Activated naive CD4-positive, alpha-beta T cell treated with anti-CD3 and anti-CD28 coated beads, Interleukin-2, amount 50 U/mL, for 16 hours (primary cell): ENCODE measurements around the gene ARSG.
A peak's percentile ranks its signal among the peaks of the same experiment; 100 is the strongest.
"Not testable (repeated sequence)": the region's sequence is repeated elsewhere in the genome, so short reads cannot be mapped to it uniquely, and the experiment has no call there.

Source experiments
- DNase-seq: peaks from one replicate; pipeline ENCODE4 v3.0.0-alpha.2; 2020

Gene ARSG

GRCh38 chr17:68399638-68400403, 108.5 kb downstream of the ARSG start:
- peak; percentile 53 for DNase-seq

GRCh38 chr17:68400404-68400735, 109.1 kb downstream of the ARSG start:
- DNase-seq: no peak

GRCh38 chr17:68401288-68401687, 110.0 kb downstream of the ARSG start:
- DNase-seq: no peak

DNA sequence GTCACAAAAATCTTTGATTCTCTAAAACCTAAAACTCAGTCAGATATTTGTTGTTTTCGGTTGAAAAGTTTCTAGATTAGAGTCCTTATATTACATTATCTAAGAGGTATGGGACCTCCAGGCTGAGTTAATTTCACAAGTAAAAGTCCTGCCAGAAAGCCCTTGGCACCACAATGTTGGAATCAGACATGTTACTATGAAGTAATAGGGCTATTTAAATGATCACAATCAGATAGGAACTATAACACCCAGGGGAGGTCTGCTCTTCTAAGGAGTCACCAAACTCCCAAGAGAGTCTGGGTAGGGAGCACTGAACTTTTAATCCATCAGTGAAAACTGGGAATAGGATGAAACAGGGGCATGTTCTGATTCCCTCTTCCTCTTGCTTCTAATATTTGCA, 111.8 kb downstream of the ARSG start:
- no peak for DNase-seq

GRCh38 chr17:68403837-68404236, 112.5 kb downstream of the ARSG start:
- DNase-seq: not testable (repeated sequence)

DNA sequence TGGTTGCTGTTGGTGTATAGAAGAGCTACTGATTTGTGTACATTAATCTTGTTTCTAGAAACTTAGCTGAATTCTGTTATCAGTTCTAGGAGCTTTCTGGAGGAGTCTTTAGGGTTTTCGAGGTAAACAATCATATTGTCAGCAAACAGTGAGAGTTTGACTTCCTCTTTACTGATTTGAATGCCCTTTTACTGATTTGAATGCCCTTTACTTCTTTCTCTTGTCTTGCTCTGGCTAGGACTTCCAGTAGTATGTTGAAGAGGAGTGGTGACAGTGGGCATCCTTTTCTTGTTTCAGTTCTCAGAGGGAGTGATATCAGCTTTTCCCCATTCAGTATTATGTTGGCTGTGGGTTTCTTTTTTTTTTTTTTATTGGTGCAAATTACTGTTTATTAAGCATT, 116.4 kb downstream of the ARSG start:
- DNase-seq: not testable (repeated sequence)

DNA sequence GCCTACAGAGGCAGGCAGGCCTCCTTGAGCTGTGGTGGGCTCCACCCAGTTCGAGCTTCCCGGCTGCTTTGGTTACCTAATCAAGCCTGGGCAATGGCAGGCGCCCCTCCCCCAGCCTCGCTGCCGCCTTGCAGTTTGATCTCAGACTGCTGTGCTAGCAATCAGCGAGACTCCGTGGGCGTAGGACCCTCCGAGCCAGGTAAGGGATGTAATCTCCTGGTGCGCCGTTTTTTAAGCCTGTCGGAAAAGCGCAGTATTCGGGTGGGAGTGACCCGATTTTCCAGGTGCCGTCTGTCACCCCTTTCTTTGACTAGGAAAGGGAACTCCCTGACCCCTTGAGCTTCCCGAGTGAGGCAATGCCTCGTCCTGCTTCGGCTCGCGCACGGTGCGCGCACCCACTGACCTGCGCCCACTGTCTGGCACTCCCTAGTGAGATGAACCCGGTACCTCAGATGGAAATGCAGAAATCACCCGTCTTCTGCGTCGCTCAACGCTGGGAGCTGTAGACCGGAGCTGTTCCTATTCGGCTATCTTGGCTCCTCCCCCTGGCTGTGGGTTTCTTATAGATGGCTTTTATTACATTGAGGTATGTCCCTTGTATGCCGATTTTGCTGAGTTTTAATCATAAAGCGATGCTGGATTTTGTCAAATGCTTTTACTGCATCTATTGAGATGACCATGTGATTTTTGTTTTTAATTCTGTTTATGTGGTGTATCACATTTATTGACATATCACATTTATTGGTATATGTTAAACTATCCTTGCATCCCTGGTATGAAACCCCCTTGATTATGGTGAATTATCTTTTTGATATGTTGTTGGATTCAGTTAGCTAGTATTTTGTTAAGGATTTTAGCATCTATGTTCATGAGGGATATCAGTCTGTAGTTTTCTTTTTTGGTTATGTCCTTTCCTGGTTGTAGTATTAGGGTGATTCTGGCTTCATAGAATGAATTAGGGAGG, 122.6 kb downstream of the ARSG start:
- DNase-seq: peak; percentile 62

- DNase-seq: not testable (repeated sequence)
Measured at GRCh38 chr17:68414901-68415300, 123.6 kb downstream of the ARSG start.

GRCh38 chr17:68417317-68417716, 126.0 kb downstream of the ARSG start:
- no peak for DNase-seq

- no peak for DNase-seq
Measured at GRCh38 chr17:68418876-68419275, 127.6 kb downstream of the ARSG start.

GRCh38 chr17:68420065-68420464, 128.8 kb downstream of the ARSG start:
- no peak for DNase-seq

DNA sequence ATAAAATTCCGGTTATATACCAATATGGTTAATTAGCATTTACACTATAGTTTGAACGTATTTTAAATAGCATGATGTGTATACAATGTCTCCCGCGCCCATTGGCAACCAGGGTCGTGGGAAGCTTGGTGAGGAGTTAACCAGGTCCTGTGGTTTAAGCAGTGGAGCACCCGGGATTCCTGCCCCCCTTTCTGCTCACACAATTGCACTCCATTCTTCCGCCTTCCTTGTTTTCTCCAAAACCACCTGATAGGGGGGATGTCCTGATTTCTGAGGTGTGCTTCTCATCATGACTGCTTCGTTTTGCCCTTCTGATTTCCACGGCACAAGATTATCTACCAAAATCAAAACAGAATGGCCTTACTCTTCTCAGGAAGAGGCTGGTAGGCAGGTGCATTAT, 130.2 kb downstream of the ARSG start:
- DNase-seq: no peak

- no peak for DNase-seq
Measured at GRCh38 chr17:68422821-68423220, 131.5 kb downstream of the ARSG start.

GRCh38 chr17:68423251-68423650, 132.0 kb downstream of the ARSG start:
- DNase-seq: no peak

DNA sequence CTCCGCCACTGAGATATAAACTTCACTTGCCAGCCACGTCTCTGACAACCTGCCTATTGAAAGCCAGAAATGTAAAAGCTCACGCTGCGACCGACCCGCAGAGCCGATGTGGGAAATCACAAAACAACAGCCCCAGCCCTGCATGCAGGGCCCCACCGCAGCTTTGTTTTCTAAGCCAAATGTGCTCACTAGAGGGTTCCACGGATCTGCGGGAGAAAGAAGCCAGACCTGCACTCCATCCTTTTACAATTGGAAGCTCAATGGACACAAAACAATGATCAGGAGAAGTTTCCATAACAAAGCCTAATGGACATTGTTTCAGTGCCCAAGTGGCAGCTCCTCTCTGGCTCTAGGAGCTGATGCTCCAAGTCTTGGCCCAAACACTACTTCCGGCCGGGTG, 132.9 kb downstream of the ARSG start:
- DNase-seq: no peak

DNA sequence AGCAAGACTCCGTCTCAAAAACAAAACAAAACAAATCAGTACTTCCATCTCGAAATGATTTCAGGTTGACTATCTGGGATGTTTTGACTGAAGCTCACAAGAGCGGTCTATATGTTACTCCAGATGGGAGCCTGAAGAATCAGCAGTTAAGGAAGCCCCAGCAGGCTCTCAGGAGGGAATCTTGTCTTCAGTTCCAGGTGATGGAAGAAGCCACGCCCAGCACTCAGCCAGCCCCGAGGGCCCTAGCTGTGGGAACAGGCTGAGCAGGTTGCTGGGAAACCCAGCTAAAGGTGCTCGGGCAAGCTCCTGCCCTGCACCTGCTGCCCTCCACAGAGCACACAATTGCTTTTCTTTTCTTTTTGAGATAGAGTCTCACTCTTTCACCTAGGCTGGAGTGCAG, 133.6 kb downstream of the ARSG start:
- DNase-seq: no peak

DNA sequence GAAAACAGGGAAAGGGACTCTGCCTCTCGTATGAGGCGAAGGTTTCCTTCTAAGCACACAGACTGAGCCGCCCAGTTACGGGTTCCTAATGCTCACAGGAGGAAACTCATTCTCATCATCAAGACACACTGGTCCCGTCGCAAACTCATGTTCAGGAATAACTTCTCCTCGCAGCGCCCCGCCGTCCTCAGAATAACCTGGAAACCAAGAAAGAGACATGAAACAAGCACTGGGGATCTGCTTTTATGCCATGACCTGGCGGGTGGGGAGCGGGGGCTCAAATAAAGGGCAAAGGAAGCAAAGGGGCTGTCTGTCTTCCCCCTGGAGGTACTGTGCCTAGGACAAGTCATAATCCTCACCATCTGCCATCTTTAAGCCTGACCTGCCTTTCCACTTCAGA, 134.7 kb downstream of the ARSG start:
- DNase-seq: no peak

GRCh38 chr17:68427575-68427974, 136.3 kb downstream of the ARSG start:
- no peak for DNase-seq

DNA sequence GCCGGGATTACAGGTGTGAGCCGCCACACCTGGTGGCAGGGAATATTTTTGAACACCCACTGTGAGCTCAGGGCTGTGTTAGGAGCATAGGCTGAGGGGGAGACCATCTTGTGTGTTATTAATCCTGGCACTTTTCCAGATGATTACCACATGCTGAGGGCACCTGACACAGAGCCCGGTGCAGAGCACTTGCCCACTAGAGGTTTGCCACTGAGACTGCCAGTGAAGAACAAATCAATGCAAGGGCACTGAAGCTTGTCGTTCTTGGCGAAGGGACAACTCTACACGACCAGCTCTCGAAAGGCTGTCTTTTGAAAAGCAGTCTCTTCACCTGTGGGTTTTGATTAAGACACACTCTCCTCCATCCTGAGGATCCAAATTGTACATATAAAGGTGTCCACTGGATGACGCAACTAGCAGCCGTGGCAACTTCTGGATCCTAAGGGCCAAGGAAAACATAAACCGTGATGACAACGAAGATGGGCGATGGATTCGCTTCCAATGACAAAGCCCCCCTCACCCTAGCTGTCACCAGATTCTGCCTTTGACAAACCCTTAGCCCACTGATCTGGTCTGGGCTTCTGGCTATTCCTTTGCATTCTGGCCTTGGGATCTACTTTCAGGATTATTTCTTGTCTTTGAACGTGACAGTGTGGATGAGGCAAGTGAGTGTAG, 137.3 kb downstream of the ARSG start:
- DNase-seq: no peak

DNA sequence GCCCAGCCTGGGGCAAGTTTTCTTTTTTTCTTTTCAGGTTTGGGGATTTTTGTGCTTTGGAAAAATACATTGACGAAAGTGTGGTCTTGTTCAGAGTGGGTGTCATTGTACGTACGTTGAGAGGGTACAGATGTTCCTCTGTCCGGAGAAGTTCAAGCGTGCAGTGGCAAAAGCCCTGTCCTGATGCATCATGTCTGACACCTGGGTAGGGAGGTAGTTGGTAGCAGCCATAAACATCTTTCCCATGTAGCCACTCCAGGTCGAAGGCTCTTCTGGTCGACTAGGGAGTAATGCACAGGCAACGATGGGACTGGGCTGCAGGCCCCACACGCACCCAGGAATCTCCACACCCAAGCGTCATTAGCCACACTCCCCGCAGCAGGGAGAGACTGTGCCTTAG, 138.6 kb downstream of the ARSG start:
- DNase-seq: no peak

- no peak for DNase-seq
Measured at GRCh38 chr17:68431045-68431608, 139.8 kb downstream of the ARSG start.

- DNase-seq: peak; percentile 58
Measured at GRCh38 chr17:68431661-68432071, 140.4 kb downstream of the ARSG start.
